D721Med (cell line): ENCODE data around the gene ARHGAP25.

ENCODE experiments used
- DNase-seq: peaks from one replicate; pipeline ENCODE4 v3.0.0; 2011; ENCODE audit warnings: low spot score; ENCODE audit not compliant: insufficient read length
- FAIRE-seq: peaks from 2 replicates; lab custom pipeline; 2011; peaks lifted over from hg19 to GRCh38; lab: Jason Lieb, UNC
- TF ChIP-seq, protein P1 (sequence below): IDR thresholded peaks from 2 replicates; pipeline ENCODE4 v1.5.1; 2012; ENCODE audit warnings: mild to moderate bottlenecking, control low read depth; ENCODE audit not compliant: insufficient read depth; ENCODE audit errors: missing control alignments

The ARHGAP25 gene

GRCh38 chr2:68734688-68735525 is at the start of gene ARHGAP25:
Gene ARHGAP25, plus strand, starts transcription at chr2:68734811. Its CDS starts 389 bp downstream, at chr2:68735200.
- TF ChIP-seq, protein P1, sequence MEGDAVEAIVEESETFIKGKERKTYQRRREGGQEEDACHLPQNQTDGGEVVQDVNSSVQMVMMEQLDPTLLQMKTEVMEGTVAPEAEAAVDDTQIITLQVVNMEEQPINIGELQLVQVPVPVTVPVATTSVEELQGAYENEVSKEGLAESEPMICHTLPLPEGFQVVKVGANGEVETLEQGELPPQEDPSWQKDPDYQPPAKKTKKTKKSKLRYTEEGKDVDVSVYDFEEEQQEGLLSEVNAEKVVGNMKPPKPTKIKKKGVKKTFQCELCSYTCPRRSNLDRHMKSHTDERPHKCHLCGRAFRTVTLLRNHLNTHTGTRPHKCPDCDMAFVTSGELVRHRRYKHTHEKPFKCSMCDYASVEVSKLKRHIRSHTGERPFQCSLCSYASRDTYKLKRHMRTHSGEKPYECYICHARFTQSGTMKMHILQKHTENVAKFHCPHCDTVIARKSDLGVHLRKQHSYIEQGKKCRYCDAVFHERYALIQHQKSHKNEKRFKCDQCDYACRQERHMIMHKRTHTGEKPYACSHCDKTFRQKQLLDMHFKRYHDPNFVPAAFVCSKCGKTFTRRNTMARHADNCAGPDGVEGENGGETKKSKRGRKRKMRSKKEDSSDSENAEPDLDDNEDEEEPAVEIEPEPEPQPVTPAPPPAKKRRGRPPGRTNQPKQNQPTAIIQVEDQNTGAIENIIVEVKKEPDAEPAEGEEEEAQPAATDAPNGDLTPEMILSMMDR = no peak
- DNase-seq (no peak), FAIRE-seq (no peak)

- no peak for FAIRE-seq
- TF ChIP-seq, protein P1 = no peak
- no peak for DNase-seq
Observed at GRCh38 chr2:68686178-68686577, 48.4 kb upstream of the ARHGAP25 start.

DNA sequence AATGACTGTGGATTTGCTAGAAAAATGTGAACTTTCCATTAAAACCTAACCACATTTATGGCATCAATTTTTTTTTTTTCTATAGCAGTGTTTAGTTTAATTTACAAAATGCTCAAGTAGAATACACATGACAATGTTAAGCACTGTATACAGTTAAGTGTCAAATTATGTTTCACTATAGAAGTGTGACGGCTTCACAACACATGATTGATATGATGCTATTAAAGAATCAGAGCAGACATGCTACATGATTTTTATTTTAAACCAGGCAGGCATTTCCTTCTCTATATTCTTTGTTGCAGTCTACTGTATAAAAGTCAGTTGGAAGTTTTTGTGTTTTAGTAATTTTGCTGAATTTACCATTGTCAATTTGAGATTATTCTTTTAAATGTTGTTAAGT is 47.6 kb upstream of the ARHGAP25 start:
- FAIRE-seq (no peak), DNase-seq (no peak)
- TF ChIP-seq, protein P1 = no peak

DNA sequence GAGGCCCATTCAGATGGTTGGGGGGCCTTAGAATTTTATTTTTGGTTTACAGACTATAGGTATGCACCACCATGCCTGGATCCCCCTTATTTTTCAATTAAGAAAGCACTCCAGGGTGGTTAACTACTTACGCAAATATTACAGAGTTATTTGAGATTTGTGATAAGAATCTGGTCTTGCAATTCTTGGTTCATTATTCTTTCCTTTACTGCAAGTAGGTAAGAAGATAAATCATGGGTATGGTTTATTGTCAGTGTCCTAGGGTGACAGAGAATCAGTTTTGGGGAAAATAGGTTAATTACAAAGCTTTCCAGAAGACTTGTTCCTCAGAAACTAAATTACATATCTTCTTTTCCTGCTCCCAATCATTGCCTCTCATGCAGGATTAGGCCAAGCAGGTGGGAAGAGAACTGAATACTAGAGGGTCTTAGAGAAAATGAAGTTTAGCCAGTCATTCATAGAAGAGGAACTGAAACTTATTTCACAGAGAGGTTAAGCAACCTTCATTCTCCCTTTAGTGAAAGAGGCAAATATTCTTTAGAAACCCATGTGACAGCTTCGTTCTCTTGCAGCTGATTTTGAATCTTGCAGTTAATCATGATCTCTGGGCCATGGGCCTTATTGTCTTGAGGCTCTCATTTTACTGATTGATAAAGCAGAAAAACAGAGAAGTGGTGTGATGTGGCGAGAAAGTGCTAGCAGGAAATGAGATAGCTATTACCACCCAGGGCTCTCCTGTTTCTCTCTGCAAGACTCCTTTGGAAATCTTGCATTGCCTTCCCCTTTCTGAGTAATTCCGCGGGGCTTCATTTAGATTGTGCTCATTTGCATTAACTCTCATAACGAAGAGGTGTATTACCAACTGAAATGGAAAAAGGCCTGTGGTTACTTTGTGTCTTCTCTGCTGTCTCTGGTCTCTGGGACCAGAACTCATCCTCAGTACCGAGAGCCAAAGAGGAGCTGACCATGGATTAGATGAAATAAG is 44.8 kb upstream of the ARHGAP25 start:
- TF ChIP-seq, protein P1 = no peak
- no peak for DNase-seq
- no peak for FAIRE-seq

- no peak for DNase-seq
- no peak for FAIRE-seq
- TF ChIP-seq, protein P1 = no peak
Observed at GRCh38 chr2:68690851-68691250, 43.8 kb upstream of the ARHGAP25 start.

DNA sequence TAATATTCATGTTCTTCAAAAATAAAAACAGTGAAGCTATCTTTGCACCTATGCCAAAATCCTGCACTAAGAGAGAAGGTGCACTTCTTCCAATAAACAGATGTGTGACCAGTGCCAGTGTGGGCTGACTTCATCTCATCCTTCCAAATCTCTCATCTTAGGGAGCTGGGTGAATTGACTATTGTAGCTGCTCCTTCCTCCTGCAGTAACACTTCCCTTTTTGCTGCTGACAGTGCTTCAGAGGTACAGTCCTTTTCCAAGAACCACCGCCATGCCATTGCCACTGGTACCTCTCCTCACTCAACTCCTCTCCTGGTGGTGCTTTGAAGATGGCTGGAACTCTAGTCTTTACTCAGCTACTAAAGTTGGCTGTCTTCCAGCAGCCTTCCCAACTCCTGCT is 42.1 kb upstream of the ARHGAP25 start:
- TF ChIP-seq, protein P1 = no peak
- DNase-seq (no peak), FAIRE-seq (no peak)
